Measurements from ENCODE around the gene CDH13. TPM values are rescaled to one million over a fixed set of nuclear protein-coding genes. Genes with fewer than 3 reads are reported as not detected.

The CDH13 gene
- total and polyA plus RNA-seq, 2 of the 8 experiments (the other 6 are each of a cell fraction or from before 2014, with no cell fraction given): 2.3 to 2.4 TPM

GRCh38 chr16:83115491-83116232 is 488.9 kb downstream of the CDH13 start:
- Histone ChIP-seq H3K9me3 (ENCODE audit: insufficient read depth in 2 of 2, low read depth in 1 of 2, low read length in 1 of 2) (no peaks in the 10 kb centered on the region), H4K8ac (ENCODE audit: extremely low read depth, insufficient read depth, low read length) (no peak overlapping the region), H4K91ac (replicated peaks; ENCODE audit: insufficient read length, low read length) (no peak overlapping the region), H3K79me2 (ENCODE audit: control insufficient read depth in 1 of 2, insufficient read depth in 2 of 2, low read length in 2 of 2) (no peaks in the 10 kb centered on the region), H2BK20ac (ENCODE audit: low read length) (peak overlapping the region; percentile 69; the same call in 1 of the 2 replicates), H3K23me2 (ENCODE audit: low read depth, low read length) (peaks cover 2% of the 10 kb centered on the region; the same call in 1 of the 2 replicates), H3K56ac (replicated peaks; ENCODE audit: insufficient read length, low read depth, low read length) (no peak overlapping the region), H3K36me3 (ENCODE audit: control insufficient read depth in 2 of 4, insufficient read depth in 4 of 4, low read length in 3 of 4) (no peaks in the 10 kb centered on the region), H3K18ac (ENCODE audit: extremely low read depth, low read length) (no peak overlapping the region), H2BK15ac (ENCODE audit: low read length) (no peak overlapping the region), H4K20me1 (replicated peaks in 1 of 2; ENCODE audit: control insufficient read depth in 1 of 2, insufficient read depth in 2 of 2, low read length in 2 of 2) (no peaks in the 10 kb centered on the region), H2AFZ (ENCODE audit: low read length) (no peak overlapping the region), H3K27me3 (replicated peaks in 1 of 4; ENCODE audit: control insufficient read depth in 3 of 4, extremely low read depth in 1 of 4, insufficient read depth in 3 of 4, low read length in 3 of 4) (peaks cover 0 to 5% (median 0%) of the 10 kb centered on the region in 4 experiments; a peak in 2 of 7 replicates), H3K4ac (replicated peaks; ENCODE audit: insufficient read length, low read depth, low read length) (no peak overlapping the region), H3K79me1 (ENCODE audit: low read depth, low read length) (no peaks in the 10 kb centered on the region), H3K23ac (ENCODE audit: insufficient read length) (no peak overlapping the region), H3K4me1 (replicated peaks in 1 of 4; ENCODE audit: control insufficient read depth in 3 of 4, insufficient read depth in 4 of 4, low read length in 3 of 4) (peaks cover 0 to 8% (median 4%) of the 10 kb centered on the region in 4 experiments; a peak in 4 of 7 replicates), H3K27ac (ENCODE audit: low read depth, low read length) (no peak overlapping the region), H2BK5ac (ENCODE audit: low read depth, low read length) (no peak overlapping the region), H2AK5ac (ENCODE audit: low read depth, low read length) (no peak overlapping the region), H2BK12ac (ENCODE audit: low read depth, low read length) (no peak overlapping the region), H3K4me3 (ENCODE audit: extremely low read depth in 1 of 4, insufficient read depth in 2 of 4, low read depth in 3 of 4, low read length in 4 of 4) (no peak overlapping the region), H3K9ac (replicated peaks in 1 of 4; ENCODE audit: extremely low read depth in 1 of 4, low read depth in 3 of 4, low read length in 3 of 4) (no peak overlapping the region), H2BK120ac (replicated peaks; ENCODE audit: low read depth, low read length) (no peak overlapping the region), H4K5ac (ENCODE audit: insufficient read length, low read depth, low read length) (no peak overlapping the region), H3K4me2 (ENCODE audit: insufficient read depth in 1 of 2, low read depth in 2 of 2, low read length in 2 of 2) (no peak overlapping the region), H3K14ac (ENCODE audit: insufficient read length) (no peak overlapping the region)
- CTCF ChIA-PET (ENCODE audit: partially characterized antibody): interaction anchor here (0.6 to 4.0 kb wide), 14 partner anchors 10 to 476 kb away, joined by 3 to 19 read pairs (median 4); no protein-coding TSS in a partner anchor
- 88% methylated on average over 10 of the region's 10 CpGs; no CpG with 5 or more reads in 1 of the 2 experiments for WGBS, 2 experiments (ENCODE audit: extremely low coverage in 1 of 2, insufficient coverage in 1 of 2, insufficient read length in 1 of 2, insufficient replicate concordance in 2 of 2, low coverage in 1 of 2, low lambda C conversion rate in 2 of 2, missing lambda C conversion rate in 1 of 2)
- DNase-seq (ENCODE audit: low read depth in 1 of 2, low spot score in 2 of 2) (no peak), FAIRE-seq (no peak)
- POLR2A ChIA-PET (ENCODE audit: partially characterized antibody): no interaction called here
- no peak for TF ChIP-seq TAF7 (optimal IDR thresholded peaks at IDR 0.05; ENCODE audit: borderline replicate concordance, low read depth, low read length)
- TF ChIP-seq SP4 (IDR thresholded peaks at IDR 0.05; ENCODE audit: low read length): no peak
- TF ChIP-seq, protein P1, sequence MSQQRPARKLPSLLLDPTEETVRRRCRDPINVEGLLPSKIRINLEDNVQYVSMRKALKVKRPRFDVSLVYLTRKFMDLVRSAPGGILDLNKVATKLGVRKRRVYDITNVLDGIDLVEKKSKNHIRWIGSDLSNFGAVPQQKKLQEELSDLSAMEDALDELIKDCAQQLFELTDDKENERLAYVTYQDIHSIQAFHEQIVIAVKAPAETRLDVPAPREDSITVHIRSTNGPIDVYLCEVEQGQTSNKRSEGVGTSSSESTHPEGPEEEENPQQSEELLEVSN (IDR thresholded peaks at IDR 0.05): no peak
- no peak for TF ChIP-seq HDAC2 (IDR thresholded peaks at IDR 0.05; ENCODE audit: borderline replicate concordance in 1 of 2, low read depth in 2 of 2, low read length in 2 of 2)
- no peak for TF ChIP-seq SP1 (IDR thresholded peaks at IDR 0.05; ENCODE audit: low read depth, low read length)
- TF ChIP-seq TCF12 (IDR thresholded peaks at IDR 0.05; ENCODE audit: low read depth, low read length): no peak
- TF ChIP-seq KDM5A (IDR thresholded peaks at IDR 0.05; ENCODE audit: low read length): no peak
- no peak for TF ChIP-seq SIN3A (conservative IDR thresholded peaks at IDR 0.05 in 1 of 2, IDR thresholded peaks at IDR 0.05 in 1 of 2; ENCODE audit: low read depth in 1 of 2, low read length in 2 of 2)
- no peak for TF ChIP-seq SP2 (IDR thresholded peaks at IDR 0.05; ENCODE audit: low read length)
- TF ChIP-seq RAD21 (IDR thresholded peaks at IDR 0.05 in 1 of 2, conservative IDR thresholded peaks at IDR 0.05 in 1 of 2; ENCODE audit: low read depth in 2 of 2, low read length in 2 of 2): no peak
- no peak for TF ChIP-seq NRF1 (IDR thresholded peaks at IDR 0.05; ENCODE audit: low read depth, low read length)
